Endothelial cell of coronary artery (primary cell): Measurements from ENCODE around the gene UNC45B. TPM values are rescaled to one million over a fixed set of nuclear protein-coding genes. Genes with fewer than 3 reads are reported as not detected.

Experiments
- total RNA-seq: library from RNA; depleted of rRNA; stranded (reverse); fragments of >200 nt; gene quantifications from 2 replicates; pipeline ENCODE4 v1.2.3, GENCODE V29; 2014

UNC45B gene, protein sequence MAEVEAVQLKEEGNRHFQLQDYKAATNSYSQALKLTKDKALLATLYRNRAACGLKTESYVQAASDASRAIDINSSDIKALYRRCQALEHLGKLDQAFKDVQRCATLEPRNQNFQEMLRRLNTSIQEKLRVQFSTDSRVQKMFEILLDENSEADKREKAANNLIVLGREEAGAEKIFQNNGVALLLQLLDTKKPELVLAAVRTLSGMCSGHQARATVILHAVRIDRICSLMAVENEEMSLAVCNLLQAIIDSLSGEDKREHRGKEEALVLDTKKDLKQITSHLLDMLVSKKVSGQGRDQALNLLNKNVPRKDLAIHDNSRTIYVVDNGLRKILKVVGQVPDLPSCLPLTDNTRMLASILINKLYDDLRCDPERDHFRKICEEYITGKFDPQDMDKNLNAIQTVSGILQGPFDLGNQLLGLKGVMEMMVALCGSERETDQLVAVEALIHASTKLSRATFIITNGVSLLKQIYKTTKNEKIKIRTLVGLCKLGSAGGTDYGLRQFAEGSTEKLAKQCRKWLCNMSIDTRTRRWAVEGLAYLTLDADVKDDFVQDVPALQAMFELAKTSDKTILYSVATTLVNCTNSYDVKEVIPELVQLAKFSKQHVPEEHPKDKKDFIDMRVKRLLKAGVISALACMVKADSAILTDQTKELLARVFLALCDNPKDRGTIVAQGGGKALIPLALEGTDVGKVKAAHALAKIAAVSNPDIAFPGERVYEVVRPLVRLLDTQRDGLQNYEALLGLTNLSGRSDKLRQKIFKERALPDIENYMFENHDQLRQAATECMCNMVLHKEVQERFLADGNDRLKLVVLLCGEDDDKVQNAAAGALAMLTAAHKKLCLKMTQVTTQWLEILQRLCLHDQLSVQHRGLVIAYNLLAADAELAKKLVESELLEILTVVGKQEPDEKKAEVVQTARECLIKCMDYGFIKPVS
- total RNA-seq, result not detected in 2 replicates

DNA sequence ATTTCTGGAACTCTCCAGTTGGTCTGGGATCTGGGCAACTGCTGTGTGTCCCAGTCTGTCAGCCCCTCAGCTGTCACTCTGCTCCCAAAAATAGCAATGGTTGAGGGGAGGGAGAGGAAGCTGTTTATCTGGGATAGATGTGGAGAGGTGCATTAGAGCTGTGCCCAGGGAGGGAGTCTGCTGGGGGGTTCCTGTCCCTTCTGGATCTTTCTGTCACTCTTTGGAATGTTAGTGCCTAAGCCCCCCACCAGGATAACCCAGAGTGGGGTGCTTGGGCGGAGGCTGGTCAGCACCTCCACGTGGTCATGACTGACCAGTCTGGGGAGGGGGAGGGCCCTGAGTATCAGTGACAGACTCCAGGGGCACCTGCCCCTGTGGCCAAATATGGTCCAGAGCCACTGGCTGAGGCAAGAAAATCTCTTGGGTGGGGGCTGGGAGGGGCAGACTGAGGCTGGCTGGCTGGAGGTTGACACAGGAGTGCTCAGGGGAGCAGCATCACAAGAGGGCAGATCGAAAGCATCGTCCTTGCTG lies at the start of gene UNC45B:
UNC45B (plus strand) TSS at position 443 of the 531 bp plus-strand sequence. CDS start 447 bp downstream, outside the sequence.

DNA sequence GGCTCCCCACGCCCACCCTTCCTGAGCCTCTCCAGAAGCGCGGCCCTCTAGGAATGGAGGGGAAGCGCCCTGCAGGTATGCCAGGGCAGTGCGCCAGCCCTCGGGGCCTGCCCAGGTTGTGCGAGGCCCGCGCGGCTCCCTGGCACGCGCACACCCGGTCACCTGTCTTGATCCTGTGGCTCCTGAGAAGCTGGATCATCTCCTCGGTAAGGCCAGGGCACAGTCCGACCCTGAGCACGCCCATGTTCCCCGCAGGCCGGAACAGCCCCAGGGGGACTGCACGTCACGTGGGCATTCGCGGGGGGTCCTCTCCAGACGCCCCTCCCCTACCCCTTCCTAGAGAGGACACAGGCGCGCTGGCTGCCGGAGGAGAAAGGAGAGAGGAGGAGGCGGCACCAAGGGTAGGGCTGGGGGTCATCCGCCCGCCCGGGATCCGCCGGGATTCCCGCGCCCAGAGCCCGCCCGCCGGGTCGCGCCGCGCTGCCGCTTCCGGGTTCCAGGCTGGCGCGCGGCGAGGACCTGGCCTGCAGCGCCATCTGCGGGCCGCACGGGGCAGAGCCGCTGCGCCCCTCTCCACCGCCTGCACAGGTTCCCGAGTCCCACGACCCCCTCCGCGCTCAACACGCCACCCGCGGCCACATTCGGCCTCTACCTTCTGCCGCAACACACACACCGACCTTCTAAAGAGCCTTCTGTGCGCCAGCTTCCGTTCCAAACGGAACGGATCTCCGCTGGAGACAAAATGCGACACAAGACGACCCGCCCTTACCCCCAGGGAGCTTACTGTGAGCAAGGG lies 28.0 kb upstream of the UNC45B start, which contains the start of gene RAD51D:
RAD51D (minus strand) TSS at position 491 of the 796 bp plus-strand sequence; CDS start at position 244, 247 bp downstream.

DNA sequence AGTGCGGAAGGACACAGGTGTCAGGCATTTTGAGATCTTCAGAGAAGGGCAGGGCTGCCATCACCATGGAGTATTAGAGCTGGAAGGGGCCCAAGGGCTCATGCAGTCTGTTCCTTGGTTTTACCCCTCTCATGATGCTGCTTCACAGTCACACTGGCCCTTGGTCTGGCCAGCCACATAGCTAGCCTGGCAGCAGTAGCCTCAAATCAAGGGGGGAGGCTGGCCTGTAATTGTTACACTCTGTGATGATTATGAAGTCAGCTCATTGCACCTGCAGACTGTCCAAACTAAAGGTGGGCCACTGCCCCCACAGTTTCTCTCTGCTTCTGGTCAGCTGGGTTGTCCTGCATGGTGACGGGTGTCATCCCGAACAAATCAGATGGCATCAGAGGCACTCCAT lies 26.3 kb upstream of the UNC45B start, which contains the start of gene FNDC8:
FNDC8 (plus strand) TSS at position 301 of the 400 bp plus-strand sequence; CDS start at position 380, 79 bp downstream.

DNA sequence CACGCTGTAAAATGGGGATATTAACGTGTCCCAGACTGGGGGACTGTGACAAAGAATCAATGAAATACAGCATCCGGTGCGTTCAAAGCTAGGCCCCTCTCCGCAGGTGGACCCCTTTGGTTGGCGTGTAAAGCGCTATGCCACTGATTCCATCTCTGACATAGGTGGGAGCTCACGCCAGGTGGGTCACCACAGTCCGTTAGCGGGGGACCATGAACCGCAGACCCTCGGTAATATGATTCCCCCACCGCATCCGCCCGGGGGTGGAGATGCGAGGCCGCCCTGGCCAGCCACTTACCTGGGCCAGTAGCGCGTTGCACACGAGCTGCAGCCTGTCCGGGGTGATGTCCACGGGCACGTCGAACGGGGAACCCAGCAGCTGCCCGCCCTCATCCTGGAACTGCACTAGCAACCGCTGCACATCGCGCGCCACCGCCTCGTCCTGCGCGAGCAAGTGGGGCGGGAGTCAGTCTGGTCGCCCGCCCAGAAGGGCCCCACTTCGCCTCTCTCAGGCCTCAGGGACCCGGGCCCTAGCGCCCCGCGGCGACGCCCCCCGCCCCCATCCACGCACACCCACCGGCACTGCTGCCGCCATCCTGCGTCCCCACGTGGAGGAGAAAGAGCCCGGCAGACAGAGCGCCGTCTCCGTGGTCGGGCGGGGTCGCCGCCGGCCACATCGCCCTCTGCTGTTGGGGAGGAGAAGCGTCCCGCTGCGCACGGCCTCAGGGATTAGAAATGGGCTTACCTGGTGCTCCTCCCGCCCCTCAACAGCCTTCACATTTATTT lies 5.7 kb upstream of the UNC45B start, which contains the start of gene NLE1:
NLE1 (minus strand) TSS at position 623 of the 786 bp plus-strand sequence; CDS start at position 595, 28 bp downstream.

DNA sequence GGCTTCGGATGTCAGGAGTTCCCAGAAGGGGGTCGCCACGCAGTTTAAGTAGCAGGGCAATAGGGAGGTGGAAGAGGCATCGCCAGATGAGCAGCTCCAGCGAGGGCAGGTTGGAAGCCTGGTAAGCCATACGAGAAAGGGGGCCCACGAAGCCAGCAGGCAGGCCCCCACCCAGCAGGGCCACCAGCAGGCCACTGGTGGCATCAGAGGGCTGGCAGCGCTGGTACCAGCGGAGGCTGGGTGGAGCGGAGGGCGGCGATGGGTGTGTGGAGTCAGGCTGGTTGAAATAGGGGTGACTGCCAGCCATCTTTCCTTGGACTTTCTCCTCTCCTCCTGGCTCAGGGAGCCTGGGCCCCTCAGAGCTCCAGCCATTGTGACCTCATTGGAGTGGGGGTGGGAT lies 46.4 kb downstream of the UNC45B start, which contains the start of gene SLC35G3:
SLC35G3 (minus strand) TSS at position 393 of the 400 bp plus-strand sequence; CDS start at position 307, 86 bp downstream.

Other genes with a start within 250 kb of the UNC45B start
- gene CCT6B, start 186.4 kb upstream of the UNC45B start, total RNA-seq, result 0.38 and 0.90 TPM in 2 replicates
- gene ZNF830, start 186.3 kb upstream of the UNC45B start, total RNA-seq, result 14.2 and 14.8 TPM in 2 replicates
- 30.7 and 39.9 TPM in 2 replicates for gene LIG3, start 167.3 kb upstream of the UNC45B start, total RNA-seq
- 7.7 and 7.9 TPM in 2 replicates for gene RFFL, start 84.1 kb upstream of the UNC45B start, total RNA-seq
- 5.9 and 10.7 TPM in 2 replicates for gene RAD51D, start 28.0 kb upstream of the UNC45B start, total RNA-seq
- not detected in 2 replicates for gene FNDC8, start 26.2 kb upstream of the UNC45B start, total RNA-seq
- gene NLE1, start 5.5 kb upstream of the UNC45B start, total RNA-seq, result 17.6 and 22.0 TPM in 2 replicates
- not detected in 2 replicates for gene SLC35G3, start 46.6 kb downstream of the UNC45B start, total RNA-seq
- gene SLFN5, start 95.3 kb downstream of the UNC45B start, total RNA-seq, result 36.6 TPM in 2 replicates
- gene SLFN11, start 225.8 kb downstream of the UNC45B start, total RNA-seq, result 70.8 and 79.1 TPM in 2 replicates